NCI-H526 treated with DMSO at 0.1 percent for 48 hours (cell line): ENCODE results near the gene CSF2RB.

ENCODE experiments used
- DNase-seq: peaks from one replicate; lab custom pipeline; 2025; lab: John Stamatoyannopoulos, UW

The CSF2RB gene

DNA sequence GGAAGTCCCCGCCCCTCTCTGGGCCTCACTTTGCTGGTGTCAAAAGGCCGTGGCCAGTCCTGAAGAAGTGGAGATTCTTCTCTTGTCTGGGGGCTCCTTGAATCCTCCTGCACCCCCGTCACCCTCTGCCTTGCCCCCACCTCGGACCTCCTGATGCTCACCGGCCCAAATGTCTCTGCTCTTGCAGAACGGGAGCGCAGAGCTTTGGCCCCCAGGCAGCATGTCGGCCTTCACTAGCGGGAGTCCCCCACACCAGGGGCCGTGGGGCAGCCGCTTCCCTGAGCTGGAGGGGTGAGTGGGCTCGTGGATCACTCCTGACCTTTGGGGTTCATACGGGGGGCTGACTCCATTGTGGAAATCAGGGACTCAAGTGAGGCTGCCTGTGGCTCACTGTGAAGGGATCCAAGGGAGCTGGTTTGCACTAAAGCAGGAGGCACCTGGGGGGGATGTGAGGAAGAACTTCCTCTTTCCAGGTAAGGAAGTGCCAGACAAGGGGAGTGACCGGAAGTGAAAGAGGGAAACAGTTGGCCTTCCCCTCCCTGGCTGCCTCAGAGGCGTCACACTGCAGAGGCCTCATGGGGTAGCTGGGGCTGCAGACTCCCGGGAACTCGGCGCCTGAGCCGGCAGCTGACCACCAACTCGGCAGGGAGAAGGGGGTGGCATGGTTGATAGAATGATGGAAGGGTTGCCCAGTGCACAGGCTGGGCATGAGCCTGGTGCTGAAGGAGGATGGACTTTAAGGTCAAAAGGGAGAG is 23.1 kb downstream of the CSF2RB start:
- DNase-seq = no peak

DNA sequence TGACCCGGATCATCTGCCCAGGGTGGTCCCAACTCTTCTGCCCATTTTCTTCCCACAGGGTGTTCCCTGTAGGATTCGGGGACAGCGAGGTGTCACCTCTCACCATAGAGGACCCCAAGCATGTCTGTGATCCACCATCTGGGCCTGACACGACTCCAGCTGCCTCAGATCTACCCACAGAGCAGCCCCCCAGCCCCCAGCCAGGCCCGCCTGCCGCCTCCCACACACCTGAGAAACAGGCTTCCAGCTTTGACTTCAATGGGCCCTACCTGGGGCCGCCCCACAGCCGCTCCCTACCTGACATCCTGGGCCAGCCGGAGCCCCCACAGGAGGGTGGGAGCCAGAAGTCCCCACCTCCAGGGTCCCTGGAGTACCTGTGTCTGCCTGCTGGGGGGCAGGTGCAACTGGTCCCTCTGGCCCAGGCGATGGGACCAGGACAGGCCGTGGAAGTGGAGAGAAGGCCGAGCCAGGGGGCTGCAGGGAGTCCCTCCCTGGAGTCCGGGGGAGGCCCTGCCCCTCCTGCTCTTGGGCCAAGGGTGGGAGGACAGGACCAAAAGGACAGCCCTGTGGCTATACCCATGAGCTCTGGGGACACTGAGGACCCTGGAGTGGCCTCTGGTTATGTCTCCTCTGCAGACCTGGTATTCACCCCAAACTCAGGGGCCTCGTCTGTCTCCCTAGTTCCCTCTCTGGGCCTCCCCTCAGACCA is 24.0 kb downstream of the CSF2RB start:
- DNase-seq = no peak

DNA sequence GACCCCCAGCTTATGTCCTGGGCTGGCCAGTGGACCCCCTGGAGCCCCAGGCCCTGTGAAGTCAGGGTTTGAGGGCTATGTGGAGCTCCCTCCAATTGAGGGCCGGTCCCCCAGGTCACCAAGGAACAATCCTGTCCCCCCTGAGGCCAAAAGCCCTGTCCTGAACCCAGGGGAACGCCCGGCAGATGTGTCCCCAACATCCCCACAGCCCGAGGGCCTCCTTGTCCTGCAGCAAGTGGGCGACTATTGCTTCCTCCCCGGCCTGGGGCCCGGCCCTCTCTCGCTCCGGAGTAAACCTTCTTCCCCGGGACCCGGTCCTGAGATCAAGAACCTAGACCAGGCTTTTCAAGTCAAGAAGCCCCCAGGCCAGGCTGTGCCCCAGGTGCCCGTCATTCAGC is 24.6 kb downstream of the CSF2RB start:
- DNase-seq = no peak

DNA sequence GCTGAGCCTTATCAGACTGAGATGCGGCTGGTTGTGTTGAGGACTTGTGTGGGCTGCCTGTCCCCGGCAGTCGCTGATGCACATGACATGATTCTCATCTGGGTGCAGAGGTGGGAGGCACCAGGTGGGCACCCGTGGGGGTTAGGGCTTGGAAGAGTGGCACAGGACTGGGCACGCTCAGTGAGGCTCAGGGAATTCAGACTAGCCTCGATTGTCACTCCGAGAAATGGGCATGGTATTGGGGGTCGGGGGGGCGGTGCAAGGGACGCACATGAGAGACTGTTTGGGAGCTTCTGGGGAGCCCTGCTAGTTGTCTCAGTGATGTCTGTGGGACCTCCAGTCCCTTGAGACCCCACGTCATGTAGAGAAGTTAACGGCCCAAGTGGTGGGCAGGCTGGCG is 25.5 kb downstream of the CSF2RB start:
- DNase-seq = no peak

DNA sequence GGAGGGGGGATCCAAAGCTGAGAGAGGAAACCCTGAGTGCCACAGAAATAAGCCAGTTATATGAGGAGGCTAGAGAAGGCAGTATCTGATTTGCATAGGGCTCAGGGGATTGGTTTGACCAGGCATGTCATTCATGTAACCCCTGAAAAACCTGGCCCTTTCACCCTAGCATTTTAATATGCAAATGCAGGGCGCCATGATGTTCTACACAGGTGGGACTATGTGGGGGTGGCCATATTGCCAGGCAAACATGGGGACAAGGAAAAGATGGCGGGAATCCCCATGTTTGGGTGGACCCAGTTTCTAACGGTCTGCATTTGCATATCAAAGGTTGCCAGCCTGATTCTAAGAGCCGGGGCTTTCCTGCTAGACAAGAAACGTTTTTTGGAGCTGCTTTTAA is 27.2 kb downstream of the CSF2RB start:
- DNase-seq = peak; percentile 1

DNA sequence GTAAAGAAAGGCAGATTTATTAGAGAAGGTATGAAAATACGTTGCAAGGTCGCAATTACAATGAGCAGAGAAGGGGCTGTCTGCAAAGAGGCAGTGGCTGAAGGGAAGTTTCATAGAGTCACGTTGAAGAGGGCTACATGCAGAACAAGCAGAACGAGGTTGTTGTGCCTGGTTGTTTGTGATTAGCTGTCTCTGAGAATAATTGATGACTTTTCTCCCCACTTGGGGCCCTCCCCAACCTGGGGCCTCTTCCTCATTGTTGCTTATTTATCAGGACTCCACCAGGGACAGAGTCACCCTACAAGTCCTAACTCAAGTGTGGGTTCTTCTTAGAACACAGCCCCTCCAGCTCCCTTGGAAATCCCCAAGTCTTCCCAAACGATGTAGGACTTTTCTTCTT is 29.1 kb downstream of the CSF2RB start:
- no peak for DNase-seq

DNA sequence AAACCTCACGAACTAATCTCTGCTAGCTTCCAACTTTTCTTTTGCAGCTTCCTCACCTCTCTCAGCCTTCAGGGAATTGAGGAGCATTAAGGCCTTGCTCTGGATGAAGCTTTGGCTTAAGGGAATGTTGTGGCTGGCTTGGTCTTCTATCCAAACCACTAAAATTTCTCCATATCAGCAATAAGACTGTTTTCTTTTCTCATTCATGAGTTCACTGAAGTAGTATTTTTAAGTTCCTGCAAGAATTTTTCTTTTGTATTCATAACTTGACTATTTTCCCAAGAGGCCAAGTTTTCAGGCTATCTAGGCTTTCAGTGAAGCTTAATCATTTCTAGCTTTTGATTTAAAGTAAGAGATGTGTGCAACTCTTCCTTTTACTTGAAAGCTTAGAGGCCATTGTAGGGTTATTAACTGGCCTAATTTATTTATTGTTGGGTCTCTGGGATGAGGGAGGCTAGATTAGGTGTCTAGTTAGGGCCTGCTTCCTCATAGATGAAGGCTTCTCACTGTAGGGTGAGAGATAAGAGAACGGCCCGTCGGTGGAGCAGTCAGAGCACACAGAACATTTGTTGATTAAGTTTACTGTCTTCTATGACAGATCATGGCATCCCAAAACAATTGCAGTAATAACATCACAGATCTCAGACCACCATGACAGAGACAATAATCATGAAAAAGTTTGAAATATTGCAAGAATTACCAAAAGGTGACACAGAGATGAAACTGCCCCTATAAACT is 33.2 kb downstream of the CSF2RB start:
- DNase-seq = no peak

DNA sequence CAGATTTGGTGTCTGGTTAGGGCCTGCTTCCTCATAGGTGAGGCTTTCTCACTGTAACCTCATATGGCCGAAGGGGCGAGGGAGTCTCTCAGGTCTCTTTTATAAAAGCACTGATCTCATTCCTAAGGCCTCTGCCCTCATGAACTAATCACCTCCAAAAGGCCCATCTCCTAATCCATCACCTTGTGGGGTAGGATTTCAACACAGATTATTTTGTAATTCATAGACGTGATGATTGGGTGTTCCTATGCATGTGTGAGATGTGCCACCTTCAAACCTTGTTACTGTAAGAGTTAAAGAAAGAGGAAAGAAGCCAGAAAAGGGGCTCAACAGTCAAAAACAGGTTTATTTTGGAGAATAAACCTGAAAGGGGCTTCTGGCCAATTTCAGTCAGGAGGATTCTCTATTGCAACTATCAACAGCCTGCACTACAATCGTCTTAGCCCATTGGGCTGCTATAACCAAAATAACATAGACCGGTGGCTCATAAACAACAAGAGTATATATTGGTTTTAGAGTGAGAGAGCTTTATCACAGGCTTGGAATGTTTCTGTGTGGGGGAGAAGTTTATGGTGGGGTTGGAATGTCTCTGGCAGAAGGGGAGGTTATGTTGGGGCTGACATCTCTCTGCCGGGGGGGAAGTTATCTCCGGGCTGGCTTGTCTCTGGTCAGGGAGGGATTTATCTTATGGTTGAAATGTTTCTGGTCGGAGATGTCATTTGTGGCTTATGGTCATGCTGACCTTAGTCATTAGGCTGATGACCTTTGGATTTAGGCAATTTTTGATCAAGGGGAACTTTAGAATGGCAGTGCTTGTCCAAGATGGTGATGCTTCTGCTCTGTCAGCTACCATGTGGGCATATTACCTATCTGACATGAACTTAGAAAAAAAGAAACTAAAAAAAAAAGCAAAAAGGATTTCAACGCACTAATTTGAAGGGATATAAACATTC is 35.1 kb downstream of the CSF2RB start:
- DNase-seq = no peak

DNA sequence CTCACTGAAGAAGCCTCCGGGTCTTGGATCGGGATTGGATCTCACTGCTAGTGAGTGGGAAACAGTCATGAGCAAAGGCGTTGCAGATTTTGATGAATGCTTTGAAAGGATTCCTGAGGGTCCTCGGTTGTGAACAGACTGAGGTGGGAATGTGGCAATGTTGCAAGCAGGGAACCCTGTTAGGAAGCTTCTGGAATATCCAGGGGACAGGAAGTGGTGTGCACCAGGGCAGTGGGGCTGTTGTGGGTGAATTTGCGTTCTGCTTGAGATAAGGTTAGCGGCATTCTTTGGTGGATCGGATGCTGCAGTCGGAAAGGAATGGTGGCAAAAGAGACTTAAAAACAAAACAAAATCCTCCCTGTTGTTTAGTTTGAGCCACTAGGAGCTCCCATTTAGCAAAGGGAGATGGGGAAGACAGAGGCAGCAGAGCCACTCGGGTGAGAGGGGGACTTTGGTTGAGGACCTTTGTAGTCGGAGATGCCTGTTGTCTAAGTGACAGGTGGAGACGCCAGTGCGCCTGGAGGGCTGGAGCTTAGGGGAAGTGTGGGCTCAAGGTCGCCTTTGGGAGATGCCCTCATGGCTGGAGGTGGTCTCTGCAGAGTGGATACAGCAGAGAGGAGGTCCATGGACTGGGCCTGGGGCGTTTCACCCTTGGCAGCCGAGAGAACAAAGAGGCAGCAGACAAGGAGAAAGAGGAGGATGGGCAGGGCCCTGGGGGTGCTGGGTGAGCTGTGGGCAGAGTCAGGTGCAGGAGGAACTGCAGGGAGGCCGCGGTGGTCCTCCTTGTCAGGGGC is 37.6 kb downstream of the CSF2RB start:
- no peak for DNase-seq

DNA sequence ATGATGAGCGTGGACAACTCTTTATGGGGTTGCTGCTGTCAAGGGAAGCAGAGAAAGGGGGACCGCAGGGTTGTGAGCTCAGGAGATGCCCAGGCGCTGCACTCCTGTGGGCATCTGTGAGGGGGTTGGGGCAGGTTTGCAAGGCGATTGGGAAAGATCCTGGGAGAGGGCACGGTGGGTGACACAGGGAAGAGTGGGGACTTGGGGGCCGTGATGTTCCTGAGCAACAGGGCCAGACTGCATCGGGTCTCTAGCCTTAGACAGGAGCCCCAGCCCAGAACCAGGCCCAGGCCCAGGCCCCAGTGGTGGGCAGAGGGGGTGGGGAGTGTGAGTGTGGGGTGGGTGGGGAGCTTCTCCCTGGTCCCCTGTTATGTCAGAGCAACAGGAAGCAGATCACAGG is 38.3 kb downstream of the CSF2RB start:
- no peak for DNase-seq

DNA sequence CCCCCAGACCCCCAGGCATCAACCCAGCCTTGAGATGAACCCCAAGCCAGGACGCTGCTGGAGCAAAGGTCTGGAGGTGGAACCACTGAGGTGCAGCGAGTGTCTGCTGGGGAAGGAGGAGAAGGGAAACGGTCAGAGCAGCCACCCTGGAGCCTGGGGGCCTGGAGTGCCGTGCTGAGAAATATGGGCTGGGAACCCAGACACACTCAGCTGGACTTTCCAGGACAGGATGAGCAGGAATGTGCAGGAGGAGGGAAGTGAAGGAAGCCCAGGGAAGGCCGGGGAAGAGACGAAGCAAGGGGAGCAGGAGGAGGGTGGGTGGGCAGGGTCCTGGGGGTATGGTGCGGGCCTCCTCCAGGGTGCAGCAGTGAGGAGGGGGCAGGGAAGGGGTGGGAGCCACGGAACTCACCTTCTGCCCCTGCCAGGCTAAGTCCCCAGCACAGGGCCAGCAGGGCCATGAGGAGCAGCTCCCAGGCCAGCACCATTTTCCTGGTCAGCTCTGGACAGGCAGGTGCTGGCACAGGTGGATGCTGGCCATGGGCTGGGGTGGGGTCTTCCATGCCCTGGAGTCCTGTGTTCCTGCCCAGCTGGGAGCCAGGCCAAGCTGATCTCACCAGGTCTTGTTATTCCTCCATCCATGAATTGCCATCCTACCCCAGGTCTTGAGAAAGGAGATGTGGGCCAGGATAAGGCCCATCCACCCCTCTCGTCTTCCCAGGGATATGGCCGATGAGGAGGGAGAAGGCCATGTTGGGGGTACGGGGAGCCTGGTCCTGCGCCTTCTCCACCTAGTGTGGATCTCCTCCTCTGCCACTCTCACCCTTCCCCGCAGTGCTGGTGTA is 40.0 kb downstream of the CSF2RB start:
- no peak for DNase-seq

DNA sequence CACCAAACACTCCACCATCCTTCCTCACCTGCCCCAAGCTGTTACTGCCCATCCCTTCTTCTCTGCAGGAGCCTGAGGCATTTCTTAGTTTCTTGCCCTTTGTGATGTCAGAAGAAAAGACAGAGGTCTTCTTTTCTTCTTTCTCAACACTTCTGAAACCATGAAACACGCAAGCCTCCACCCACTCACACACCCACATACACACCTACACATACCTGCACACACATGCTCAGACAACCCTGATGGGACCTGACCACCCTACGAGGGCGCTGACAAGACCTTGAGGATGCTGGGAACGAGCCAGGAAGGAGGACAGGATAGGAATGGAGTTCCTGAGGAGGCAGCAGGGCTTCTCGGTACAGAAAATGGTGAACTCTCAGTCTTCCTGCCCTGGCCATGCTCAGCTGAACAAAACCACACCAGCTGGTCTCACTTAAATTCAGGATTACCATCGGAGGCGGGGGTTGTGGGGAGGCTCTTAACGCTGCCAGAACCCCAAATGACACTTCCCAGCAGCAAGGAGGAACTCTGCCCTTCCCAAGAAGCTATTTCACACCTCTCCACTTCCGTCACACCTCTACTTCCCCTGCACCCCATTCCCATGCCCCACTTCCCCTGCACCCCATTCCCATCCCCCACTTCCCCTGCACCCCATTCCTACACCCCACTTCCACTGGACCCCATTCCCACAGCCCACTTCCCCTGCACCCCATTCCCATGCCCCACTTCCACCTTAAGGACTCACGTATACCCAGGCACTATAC is 41.0 kb downstream of the CSF2RB start:
- DNase-seq = no peak

DNA sequence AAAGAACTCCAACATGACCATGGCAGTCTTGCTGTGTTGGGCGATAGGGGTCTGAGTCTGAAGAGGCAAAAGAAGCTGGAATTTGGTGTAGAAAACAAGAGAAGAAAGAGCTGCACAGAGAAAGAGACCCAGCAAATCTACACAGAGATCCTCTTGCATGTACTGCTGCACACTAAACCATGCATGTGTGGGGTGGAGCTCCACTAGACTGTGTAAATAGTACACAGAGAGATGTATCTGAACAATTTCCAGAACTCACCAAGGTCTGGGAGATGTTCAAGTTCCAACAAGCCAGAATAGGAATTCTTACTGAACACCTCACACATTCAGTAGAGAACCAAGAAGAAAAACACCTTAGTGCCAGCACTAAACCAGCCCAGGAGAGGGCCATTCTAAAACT is 42.3 kb downstream of the CSF2RB start:
- DNase-seq = no peak

DNA sequence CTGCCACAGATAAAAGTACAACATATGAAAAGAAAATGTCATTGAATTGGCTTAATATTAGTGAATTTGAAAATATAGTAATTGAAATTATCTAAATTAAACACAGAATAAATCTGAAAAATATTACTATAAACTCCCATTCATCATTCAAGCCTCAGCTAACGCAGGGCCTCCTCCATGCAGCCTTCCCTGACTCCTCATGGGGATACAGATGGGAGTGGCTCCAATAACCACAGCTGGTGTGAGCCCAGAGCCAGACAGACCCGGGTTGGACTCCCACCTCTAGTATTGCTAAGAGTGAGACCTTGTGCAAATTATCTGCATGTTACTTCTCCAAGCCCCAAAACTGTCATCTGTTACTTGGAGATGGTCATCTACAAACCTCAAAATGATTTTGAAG is 44.9 kb downstream of the CSF2RB start:
- no peak for DNase-seq

DNA sequence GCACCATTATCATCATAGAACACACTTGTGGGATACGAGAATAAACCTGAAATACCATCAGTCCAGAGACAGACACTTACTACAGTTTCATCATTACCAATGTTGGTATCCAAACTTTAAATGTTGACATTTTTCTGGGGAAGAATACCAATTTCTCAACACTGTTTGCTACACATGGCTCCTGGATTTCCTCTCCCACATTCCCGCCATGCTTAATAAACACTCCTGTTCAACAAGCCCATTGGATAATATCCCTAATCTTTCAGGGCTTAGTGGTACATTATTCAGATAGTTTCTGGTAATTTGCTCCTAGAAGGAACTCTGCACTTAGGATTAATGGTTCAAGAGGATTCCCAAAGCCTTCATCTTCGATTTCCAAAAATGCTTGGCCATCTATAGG is 48.2 kb downstream of the CSF2RB start:
- no peak for DNase-seq

DNA sequence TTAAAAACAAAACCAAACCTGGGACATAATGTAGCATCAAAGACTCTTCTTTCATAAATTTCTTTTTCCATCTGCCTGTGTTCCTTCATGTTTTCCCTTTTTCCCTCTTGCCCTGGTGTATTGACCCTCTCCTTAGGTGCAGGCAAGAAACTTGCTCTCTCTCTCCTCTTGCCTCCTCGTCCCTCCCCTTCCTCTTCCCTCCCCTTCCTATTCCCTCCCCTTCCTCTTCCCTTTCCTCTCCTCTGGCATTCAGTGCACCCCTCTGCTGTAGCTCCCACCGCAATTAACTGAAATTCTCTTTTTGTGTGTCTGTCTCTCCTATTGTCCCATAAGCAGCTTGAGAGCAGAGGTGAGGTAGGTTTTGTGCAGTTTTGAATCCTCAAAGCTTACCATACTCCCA is 49.9 kb downstream of the CSF2RB start:
- DNase-seq = no peak

DNA sequence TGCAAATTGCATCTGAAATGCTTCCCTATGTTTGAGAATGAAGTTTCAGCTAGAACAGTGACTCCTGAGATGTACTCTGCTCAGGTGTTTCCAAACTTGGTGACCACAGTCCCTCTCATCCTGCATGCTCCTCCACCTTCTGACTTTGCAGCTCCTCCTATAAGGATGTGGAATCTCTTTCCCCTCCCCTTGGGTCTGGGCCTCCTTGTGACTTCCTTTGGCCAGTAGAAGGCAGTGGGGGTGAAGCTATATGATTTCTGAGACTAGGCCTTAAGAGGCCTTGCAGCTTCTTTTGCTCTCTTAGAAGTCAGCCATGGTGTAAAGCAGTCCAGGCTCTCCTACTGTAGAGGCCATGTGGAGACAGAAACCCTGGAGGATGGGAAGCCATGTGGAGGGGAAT is 50.7 kb downstream of the CSF2RB start:
- DNase-seq = no peak

DNA sequence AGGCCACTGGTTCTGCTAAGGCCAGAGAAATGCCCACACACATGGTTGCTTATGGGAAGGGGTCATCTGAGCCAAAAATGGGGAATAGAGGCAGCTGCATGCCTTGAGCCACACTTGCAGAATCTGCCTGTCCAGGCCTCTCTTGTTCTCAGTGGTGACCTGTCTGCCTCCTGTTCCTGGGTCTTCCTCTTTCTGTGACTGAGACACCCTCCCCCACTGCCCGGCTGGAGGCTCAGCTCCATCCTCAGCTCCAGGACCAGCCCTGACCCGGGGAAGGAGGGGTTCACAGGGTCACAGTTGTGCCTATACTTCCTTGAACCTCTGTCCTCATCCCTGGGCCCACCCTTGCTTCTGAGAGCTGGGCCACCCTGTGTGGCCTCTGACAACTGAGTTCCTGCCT is 52.3 kb downstream of the CSF2RB start:
- DNase-seq = no peak

DNA sequence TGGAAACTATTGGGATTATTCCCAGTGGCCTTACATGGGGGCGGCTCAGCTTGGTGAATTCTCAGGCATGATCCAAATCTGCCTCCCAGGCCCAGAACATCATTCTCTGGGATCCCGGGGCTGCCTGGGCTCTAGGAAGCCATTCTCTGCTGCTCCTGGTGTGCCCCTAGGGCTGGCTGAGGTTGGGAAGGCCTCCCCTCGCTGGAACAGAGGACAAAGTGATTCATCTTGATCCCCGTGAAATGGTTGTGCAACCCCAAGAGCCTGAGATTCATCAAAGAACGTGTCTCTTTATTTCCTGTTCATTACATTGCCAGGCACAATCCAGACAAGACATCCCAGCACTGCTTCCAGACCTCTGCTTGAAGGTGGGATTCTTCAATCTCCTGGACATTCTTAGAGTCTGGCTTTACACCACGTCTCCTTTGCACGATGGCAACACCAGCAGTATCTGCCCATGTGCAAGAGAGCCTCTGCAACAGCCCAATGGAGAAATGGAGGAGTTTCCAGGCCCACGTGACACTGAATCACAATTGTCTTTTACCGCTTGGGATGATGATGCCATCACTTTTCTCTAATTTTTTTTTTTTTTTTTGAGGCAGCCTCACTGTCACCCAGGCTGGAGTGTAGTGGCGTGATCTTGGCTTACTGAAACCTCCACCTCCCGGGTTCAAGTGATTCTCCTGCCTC is 53.6 kb downstream of the CSF2RB start:
- no peak for DNase-seq
